GM10847 (cell line): ENCODE results near the gene NR2E1.

Source experiments
- POLR2A ChIP-seq: IDR thresholded peaks from 2 replicates; pipeline ENCODE4 v1.6.1; 2011; ENCODE audit not compliant: insufficient read length; ENCODE audit errors: extremely low read depth

The NR2E1 gene

DNA sequence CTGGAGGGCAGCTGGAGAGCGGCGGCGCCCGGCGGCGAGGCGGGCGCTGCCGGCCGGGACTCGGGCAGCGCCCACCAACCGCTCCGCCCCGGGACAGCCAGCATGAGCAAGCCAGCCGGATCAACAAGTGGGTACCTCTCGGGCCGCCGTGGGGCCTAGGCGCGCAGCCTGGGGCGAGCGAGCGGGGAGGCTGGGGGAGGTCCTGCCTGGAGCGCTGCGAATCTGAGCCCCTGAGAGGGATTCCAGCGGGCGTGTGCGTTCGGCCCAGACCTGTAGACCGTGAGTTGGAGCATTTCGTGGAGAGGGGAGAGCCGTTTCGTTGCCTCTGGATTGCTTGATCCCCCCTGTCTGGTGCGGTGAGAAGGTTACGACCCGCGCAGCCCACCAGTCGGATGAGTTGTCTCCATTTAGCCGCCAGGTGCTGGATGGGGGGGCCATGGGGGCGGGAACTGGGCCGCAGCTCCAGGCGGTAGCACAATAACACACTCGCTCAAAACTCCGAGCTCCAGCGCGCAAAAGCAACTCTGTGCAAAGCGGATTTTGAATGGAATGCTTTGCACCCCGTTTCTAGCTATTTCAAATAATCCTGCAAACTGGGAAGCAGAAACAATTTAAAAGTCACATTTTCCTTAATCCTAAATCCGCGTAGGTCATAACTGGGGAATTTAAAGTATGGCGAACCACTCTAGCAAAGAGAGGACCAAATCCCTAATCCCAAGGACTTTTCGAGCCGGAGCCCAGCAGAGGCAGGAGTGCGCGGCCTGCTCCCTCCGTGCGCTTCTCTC, 1.0 kb downstream of the NR2E1 start:
- TF ChIP-seq POLR2A: no peak

DNA sequence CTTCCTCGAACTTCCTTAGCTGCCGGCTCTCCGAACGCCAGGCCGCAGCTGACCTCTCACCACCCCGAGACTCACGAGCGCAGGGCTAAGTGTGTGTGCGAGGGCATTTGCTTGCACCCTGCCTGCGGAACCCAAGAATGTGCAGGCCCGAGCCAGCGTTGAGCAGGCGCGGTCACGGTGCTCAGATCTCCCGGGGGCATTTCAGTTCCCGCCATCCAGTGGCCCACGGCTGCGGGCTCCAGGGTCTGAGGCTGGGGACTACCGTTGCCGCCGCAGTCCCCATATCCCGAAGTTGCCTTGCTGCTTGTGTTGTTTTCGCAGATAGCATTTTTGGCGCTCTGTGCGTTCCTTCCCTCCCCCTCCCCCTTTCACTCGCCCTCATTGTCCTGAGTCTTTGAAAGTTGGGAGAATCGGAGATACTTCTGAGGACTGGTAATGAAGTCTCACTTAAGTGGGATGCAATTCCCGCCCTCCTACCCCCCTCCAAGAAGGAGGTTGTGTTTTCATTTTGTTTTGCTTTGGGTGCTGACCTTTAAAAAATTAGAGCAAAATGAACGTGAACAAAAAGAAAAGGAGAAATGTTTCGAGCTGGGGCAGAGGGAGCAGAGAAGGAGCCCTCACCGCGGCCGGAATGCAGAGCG, 1.7 kb downstream of the NR2E1 start:
- TF ChIP-seq POLR2A: no peak

DNA sequence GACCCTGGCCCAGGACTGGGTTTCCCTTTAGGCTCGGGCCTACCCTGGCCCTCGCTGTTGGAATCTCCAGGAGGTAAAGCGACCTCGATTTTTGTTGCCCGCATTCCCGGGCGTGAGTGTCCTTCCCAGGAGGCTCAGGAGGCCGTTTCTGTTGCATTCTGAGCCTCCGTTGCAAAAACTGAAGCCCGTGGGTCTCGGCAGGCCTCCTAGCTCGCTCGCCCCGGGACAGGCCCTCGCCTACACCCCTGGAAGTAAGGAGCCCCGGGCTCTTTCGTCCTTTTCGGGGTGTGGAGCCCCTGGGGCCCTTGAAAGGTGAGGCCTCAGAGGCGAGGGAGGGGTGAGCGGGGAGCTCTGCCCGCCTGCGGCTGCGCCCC, 2.3 kb downstream of the NR2E1 start:
- no peak for TF ChIP-seq POLR2A

DNA sequence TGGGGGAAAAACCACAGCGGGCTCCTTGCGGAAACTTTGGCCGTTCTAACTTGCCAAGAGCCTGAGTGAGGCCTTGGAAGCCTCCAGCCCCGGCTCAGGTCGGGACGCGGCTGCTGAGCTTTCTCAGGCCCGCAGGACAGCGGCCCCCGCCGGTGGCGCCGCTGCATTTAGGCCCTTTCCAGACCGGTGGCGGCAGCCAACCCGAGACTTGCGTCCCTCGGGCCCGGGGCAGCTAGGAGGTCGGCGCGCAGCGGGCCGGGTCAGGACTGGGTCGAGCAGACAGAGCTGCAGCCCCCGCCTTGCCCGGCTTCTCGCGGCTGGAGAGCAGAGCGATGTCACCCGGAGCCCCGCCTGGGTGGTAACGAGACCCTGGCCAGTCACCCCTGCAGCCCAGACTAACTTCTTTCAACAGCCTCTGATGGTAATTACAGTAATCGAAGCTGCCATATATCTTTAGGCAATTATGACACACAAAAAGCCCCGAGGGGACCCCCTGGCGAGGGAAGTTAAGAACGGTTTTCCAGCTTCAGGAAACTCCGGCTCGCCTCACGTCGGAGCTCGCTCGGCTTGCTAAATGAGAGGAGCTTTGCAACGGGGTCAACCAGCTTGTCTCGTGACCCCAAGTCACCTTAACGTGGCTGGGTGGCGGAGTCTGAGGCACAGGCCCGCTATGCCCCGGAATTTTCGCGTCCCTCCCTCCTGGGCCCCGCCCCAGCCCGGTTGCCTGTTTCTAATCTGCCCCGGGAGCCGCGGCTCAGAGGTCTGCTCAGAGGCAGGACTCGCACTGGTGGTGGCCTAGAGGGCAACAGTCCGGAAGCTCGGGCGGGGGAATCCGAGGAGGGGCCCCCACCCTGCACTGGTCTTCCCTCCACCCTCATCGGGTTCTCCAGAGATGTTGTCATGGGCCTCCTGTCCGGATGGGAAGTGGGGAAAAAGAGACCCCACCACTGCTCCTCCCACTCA, 3.0 kb downstream of the NR2E1 start:
- no peak for TF ChIP-seq POLR2A

DNA sequence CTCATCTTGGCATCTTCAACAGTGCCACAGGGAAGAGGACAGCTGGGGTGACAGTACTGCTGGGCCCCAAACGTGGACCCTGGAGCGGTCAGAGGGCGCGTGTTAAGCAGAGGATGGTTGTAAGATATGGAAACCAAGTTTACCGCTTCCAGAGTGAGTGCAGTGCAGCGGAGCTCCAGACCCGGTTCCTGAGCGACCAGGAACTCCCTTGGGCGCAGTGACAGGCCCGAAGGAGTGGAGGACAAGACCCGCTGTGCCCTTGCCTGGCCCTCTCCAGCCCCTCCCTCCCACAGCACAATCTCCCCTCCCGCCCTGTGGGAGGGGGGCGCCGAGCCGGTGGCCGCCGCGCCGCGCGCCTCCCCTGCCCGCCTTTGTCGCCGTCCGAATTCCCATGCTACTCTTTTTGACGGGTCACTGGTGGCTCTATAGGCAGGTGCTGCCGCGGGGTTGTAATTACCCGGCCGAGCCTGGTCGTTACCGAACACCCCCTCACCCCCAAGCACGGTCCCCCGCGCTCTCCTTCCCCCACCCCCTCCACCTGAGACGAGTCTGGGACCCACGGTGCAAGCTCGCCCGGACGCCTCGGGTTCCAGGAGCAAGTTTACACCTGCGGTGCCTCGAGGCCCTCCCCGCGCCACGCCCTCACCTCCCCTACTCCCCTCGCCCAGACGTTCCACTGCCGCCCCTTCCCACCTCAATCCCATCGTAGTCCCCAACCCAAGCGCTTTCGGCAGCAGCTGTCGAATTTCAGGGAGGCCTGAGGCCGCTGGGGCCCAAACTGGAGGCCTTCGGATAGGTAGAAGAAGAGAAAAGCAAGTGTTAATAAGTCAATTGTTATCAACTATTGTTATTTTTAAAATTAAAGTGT, 3.9 kb downstream of the NR2E1 start:
- TF ChIP-seq POLR2A: no peak

DNA sequence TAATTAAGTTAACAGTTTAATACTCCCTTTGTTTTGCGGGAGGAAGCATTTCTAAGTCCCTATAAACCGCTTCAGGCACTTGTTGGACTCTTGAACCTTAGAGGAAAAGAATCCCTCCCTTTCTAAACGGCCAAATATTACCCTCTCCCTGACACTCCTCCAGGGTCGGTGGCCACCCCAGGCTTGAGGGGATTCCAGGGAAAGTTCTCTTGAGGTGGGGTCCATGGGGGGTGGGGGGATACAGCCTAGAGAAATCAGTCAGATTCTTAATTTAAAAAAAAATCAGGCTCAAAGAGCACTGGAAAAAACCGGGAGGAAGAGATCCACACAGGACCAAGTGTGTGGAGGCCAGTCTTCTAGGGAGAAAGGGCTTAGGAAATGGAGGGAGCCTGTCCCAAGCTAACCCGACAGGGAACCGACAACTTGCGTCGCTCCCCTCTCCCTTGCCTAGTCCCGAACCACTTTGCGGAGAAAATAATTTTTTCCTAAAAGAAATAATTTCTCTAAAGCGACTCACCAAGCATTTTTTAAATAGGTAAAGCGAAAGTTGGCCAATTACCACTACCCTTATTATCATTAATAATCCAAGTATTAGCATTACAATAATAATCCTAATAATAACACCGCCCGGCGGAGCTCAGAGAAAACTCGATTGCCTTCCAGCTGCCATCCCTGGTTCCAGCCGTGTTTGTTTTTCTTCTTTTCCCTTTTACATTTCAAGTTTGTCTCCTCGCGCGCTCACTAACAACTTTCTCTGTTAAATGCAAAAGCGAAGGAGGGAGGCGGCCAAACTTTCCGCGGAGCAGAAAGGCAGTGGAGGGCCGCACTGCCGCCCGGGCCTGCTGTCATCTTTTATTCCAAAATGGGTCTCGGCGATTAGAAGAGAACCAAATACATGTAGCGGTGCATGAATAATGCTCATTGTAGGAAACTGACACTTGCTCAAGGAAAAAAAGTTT, 4.8 kb downstream of the NR2E1 start:
- TF ChIP-seq POLR2A: no peak

DNA sequence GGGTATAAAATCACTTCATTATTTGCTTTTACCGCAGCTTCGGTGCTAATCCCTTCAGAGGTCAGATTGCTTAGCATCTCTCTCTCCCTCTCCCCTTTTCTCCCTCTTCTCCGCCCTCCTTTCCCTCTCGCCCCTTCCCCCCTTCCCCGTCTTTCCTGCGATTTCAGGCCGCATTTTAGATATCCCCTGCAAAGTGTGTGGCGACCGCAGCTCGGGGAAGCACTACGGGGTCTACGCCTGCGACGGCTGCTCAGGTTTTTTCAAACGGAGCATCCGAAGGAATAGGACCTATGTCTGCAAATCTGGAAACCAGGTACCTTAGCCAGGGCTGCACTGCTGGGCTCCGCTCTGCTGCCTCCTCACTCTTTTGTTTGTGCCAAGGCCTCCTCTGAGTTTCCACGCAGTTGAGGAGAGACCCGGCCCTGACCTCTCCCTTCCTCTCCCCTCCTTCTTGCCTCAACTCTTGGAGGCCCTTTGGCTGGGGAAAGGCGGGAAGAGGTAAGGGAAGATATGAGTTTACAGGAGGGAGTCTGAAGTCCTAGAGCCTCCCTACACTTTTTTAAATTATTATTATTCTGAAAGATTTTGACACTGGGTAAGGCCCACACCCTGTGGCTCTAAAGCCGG, 5.6 kb downstream of the NR2E1 start:
- TF ChIP-seq POLR2A: no peak

DNA sequence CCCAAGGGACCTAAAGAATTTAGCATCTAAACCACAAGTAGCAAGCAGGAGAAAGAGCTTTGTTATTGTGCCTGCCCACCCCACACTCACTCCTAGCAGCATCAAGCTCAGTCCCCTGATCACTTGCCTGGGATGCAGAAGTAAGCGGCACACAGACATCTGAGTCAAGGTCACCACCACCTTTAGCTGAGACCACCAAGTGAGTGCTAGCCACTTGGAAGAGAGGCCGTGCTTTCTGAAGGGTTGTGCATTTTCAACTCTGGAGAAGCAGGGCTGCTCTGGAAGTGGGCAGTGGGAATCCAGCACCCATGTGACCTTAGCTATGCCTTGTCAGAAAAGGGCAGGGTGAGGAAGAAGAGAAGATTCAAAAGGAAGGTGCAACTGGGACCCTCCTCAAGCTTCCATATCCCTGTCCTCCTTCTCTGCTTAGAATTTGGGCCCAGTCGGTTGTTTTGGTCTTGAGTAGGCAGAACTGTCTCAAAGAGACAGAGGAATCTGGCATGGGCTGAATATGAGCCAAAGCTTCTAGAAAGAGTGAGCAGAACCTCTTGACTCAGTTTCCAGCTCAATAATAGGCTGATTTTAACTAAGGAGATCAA, 6.2 kb downstream of the NR2E1 start:
- TF ChIP-seq POLR2A: no peak

DNA sequence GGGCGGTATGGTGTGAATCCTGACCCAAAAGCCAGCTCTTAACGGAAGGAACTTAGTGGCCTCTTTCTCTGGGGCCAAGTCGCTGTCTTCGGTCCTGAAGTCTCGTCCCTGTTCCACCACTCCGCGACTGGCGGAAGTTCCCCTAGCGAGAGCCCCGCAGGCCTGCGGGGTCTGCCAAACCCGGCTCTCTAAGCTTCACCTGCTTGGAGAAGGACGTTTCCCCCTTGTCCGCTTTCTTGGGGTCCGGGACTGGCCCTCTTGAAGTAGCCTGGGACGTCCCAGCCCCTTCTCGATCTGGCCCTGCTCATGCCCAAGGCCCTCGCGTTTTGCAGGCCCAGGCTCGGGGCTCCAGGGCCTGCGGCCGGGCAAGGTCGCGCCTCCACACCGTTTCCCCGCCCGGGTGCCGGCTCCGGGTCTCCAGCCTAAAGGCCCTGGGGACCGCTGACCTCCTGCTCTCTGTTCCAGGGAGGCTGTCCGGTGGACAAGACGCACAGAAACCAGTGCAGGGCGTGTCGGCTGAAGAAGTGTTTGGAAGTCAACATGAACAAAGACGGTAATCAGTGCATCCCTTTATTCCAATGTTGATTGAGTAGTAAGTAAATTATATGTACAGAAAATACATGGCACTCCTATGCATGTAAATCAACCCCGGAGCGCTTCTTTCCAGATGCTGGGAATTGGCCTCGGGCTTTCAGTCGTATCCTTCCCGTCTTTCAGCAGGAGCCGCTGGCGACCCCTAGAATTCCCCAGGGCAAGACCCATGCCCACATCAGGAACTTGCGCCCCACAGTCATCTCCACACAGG, 8.8 kb downstream of the NR2E1 start:
- no peak for TF ChIP-seq POLR2A

DNA sequence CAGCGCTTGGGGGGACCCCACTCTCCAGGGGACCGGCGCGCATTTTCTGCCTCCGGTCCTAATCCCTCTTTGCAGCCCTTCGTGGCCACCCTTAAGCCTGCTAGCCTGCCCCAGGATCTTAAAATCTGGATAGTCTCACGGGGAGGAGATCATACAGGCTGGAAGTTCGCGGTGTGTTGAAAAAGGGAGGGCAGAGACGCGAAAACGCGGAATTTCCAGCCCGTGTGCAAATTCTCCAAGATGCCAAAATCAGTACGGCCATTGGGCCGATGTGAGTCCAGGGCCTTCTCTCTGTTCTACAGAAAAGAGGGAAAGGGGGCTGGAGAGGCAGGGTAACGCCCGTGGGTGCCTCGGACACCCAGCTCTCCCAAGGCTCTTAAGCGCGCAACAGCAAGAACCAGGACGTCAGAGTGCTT, 9.4 kb downstream of the NR2E1 start:
- no peak for TF ChIP-seq POLR2A

DNA sequence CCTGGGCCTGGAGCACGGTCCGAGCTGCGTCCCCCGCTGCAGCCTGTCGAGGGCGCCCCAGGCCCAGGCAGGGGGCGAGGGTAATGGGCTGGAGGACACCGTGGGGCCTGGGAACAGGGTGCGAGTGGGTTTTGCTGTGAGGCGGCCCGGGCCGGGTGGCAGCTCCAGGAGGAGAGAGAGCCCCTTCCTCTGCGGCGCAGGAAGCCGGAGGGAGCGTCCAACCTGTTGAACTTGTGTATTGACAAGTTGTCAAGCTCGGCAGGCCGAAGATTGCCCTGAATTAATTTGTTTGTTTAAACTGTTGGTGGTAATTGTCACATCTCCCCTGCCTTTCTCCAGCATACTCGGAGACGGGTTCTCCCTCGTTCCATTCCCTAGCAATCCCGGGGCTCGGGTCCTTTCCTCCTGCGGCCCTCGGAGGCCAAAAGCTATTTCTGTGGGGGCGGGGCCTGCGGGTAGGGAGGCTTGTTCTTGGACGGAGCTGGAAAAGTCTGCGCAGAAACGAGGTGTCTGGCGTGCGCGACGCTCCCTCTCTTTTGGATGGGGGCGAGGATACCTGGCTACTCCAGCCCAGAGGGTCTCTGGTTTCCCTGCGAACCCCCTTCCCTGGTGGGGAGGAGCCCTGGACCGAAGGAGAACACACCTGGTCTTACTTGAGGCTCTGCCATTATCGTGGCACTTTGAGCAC, 9.9 kb downstream of the NR2E1 start:
- TF ChIP-seq POLR2A: no peak
